Heart left ventricle (tissue), 16 donors: ENCODE data around the gene NIM1K. TPM values are rescaled to one million over a fixed set of nuclear protein-coding genes. Genes with fewer than 3 reads are reported as not detected.

Experiments used
- ATAC-seq, 4 donors: fragments of 200-7000 bp; cut with Tn5 transposase; one replicate each; pipeline ENCODE4 v1.9.1; 2020 to 2022; ENCODE audit warnings: moderate library complexity in 4 of 4, mild to moderate bottlenecking in 3 of 4, moderate number of reproducible peaks in 1 of 4
- DNase-seq, 5 donors: peaks; one replicate each; pipeline ENCODE4 v3.0.0-alpha.2; 2020
- H3K27ac ChIP-seq, 12 donors: fragments of 200-600 bp; sonication (generic) in 4 of 12; one replicate each; pipeline versions ENCODE4 v1.5.0 to v1.8.0; 2016 to 2022; ENCODE audit warnings: mild to moderate bottlenecking in 2 of 12
- H3K27me3 ChIP-seq, 9 donors: fragments of 200-600 bp; sonication (generic) in 2 of 9; one replicate each; pipeline versions ENCODE4 v1.5.1 to v1.8.0; 2016 to 2022; ENCODE audit warnings: mild to moderate bottlenecking in 3 of 9
- H3K36me3 ChIP-seq, 9 donors: fragments of 200-600 bp; sonication (generic) in 2 of 9; one replicate each; pipeline versions ENCODE4 v1.5.0 to v1.8.0; 2018 to 2022; ENCODE audit warnings: mild to moderate bottlenecking in 2 of 9
- H3K4me1 ChIP-seq, 12 donors: fragments of 200-600 bp; sonication (generic) in 4 of 12; one replicate each; pipeline versions ENCODE4 v1.5.0 to v1.8.0; 2016 to 2022; ENCODE audit warnings: mild to moderate bottlenecking in 3 of 12
- H3K4me3 ChIP-seq, 12 donors: fragments of 200-600 bp; sonication (generic) in 4 of 12; one replicate each; pipeline versions ENCODE4 v1.5.0 to v1.8.0; 2017 to 2022; ENCODE audit warnings: mild to moderate bottlenecking in 9 of 12, moderate library complexity in 4 of 12
- H3K9me3 ChIP-seq, 12 donors: fragments of 200-600 bp; sonication (generic) in 4 of 12; one replicate each; pipeline versions ENCODE4 v1.5.0 to v1.8.0; 2016 to 2022; ENCODE audit warnings: mild to moderate bottlenecking in 1 of 12
- CTCF ChIP-seq, 12 donors: fragments of 200-600 bp; sonication (generic) in 4 of 12; IDR thresholded peaks; one replicate each; pipeline versions ENCODE4 v1.5.0 to v1.8.0; 2018 to 2022; ENCODE audit warnings: antibody characterized with exemption in 12 of 12, mild to moderate bottlenecking in 5 of 12
- POLR2A ChIP-seq, 2 donors: fragments of 450-650 bp; IDR thresholded peaks; one replicate each; pipeline ENCODE4 v1.6.1; 2017; ENCODE audit warnings: antibody characterized with exemption in 2 of 2, mild to moderate bottlenecking in 2 of 2, moderate library complexity in 2 of 2
- WGBS, 4 donors: extraction: QIAGEN DNeasy Blood & Tissue Kit in 2 of 4; methylation state at CpG; one replicate each; pipeline versions ENCODE4 v1.1.5 to v1.1.7; 2013 to 2018; 5-methylcytosine and 5-hydroxymethylcytosine counted together
- intact Hi-C, 10 donors: fragments of 100-400 bp; cut with DNase I; formaldehyde crosslinking; loops; one replicate each; pipeline versions ENCODE4 v1.11.1 to v1.14.2; 2022
- polyA plus RNA-seq, 2 donors: library from polyadenylated mRNA; stranded (reverse); fragments of 200-250 nt; gene quantifications; one replicate each; pipeline ENCODE4 v1.2.3, GENCODE V29; 2013
- total RNA-seq, 9 donors: library from RNA; depleted of rRNA in 2 of 9; stranded (reverse); fragments of >200 nt in 2 of 9; fragmentation: NEBNext Ultra II Directional in 3 of 9; extraction: Animal tissue kit (Norgen Biotek cat#: 25700) in 3 of 9; gene quantifications; one replicate each; pipeline versions ENCODE4 v1.1.0 to v1.2.4, GENCODE V29; 2016 to 2023
- donor health status: ischemic (EF 13 %, LVEDD 7.1; RV severe dilation, severe dysfunction).
- donor health status: healthy with polysubstance abuse.
- donor health status: DM: no; HTN: yes; CAD: no.
- donor health status: DM: no; HTN: no; CAD: no.
- donor health status: ischemic (EF 25% LVEDD 6.9; RV normal size, moderate dysfunction).
- donor health status: ischemic (EF 25% LVEDD 5.7; RV mildly dilated, moderate dysfunction).
- donor health status: healthy.
- donor health status: DM: yes; HTN: yes; CAD: no.
- donor health status: ischemic (EF 35%, LVEDD 5.7; RV mildly dilated, moderate dysfunction).
- donor health status: nonischemic (EF 11% LVEDD 7.7; RV severe dilation, severe dysfunction).
- donor health status: DM: yes; HTN: yes; CAD: no.
- donor health status: PGD.
- donor health status: ischemic (EF 29% LVEDD 5.4; RV normal size, mild dysfunction).
- donor health status: nonischemic (EF 23%, LVEDD 6.1; RV moderate dilation, normal function).

Gene NIM1K
- total and polyA plus RNA-seq, 11 donors = 0.11 to 1.4 (median 0.44) TPM; not detected in 2

GRCh38 chr5:43203373-43203772 lies 11.3 kb downstream of the NIM1K start:
- ATAC-seq = no peak
- intact Hi-C loops = no loop called here
- no peaks in the 10 kb centered on the region for H3K4me1 ChIP-seq
- H3K9me3 ChIP-seq = no peaks in the 10 kb centered on the region
- no peak overlapping the region for H3K27ac ChIP-seq
- no peaks in the 10 kb centered on the region for H3K27me3 ChIP-seq
- TF ChIP-seq CTCF (IDR thresholded peaks at IDR 0.05) = no peak
- no peak for TF ChIP-seq POLR2A (IDR thresholded peaks at IDR 0.05)
- no peak for DNase-seq
- H3K4me3 ChIP-seq = no peak overlapping the region
- H3K36me3 ChIP-seq = no peaks in the 10 kb centered on the region
- WGBS, 4 donors = 82 to 94% (median 90%) methylated on average over 5 of the region's 5 CpGs

- no peak for ATAC-seq
- no peaks in the 10 kb centered on the region for H3K36me3 ChIP-seq
- no peaks in the 10 kb centered on the region for H3K9me3 ChIP-seq
- intact Hi-C loops = no loop called here
- no peaks in the 10 kb centered on the region for H3K4me1 ChIP-seq
- H3K4me3 ChIP-seq = no peak overlapping the region
- no peak for DNase-seq
- WGBS, 4 donors = 72 to 81% (median 80%) methylated on average over 2 of the region's 2 CpGs
- no peak overlapping the region for H3K27ac ChIP-seq
- no peaks in the 10 kb centered on the region for H3K27me3 ChIP-seq
- no peak for TF ChIP-seq POLR2A (IDR thresholded peaks at IDR 0.05)
- no peak for TF ChIP-seq CTCF (IDR thresholded peaks at IDR 0.05)
Measured at GRCh38 chr5:43204958-43205357, 12.9 kb downstream of the NIM1K start.

- H3K27ac ChIP-seq = no peak overlapping the region
- H3K9me3 ChIP-seq = no peaks in the 10 kb centered on the region
- H3K27me3 ChIP-seq = peaks cover 0 to 4% (median 0%) of the 10 kb centered on the region in 9 donors
- H3K4me1 ChIP-seq = no peaks in the 10 kb centered on the region
- H3K36me3 ChIP-seq = no peaks in the 10 kb centered on the region
- WGBS, 4 donors = 68 to 80% (median 72%) methylated on average over 4 of the region's 4 CpGs
- intact Hi-C loops = no loop called here
- DNase-seq (no peak), ATAC-seq (no peak)
- no peak for TF ChIP-seq CTCF (IDR thresholded peaks at IDR 0.05)
- no peak for TF ChIP-seq POLR2A (IDR thresholded peaks at IDR 0.05)
- H3K4me3 ChIP-seq = no peak overlapping the region
Measured at GRCh38 chr5:43207601-43208000, 15.6 kb downstream of the NIM1K start.

GRCh38 chr5:43208658-43209057 lies 16.6 kb downstream of the NIM1K start:
- 8 to 28% (median 10%) methylated on average over 1 of the region's 1 CpG for WGBS, 4 donors
- intact Hi-C loops = no loop called here
- H3K27me3 ChIP-seq = peaks cover 0 to 4% (median 0%) of the 10 kb centered on the region in 9 donors

More at GRCh38 chr5:43208658-43209057, 16.6 kb downstream of the NIM1K start:
- DNase-seq = no peak
- no peak for ATAC-seq
- H3K9me3 ChIP-seq = no peaks in the 10 kb centered on the region
- no peaks in the 10 kb centered on the region for H3K4me1 ChIP-seq
- H3K4me3 ChIP-seq = no peak overlapping the region
- TF ChIP-seq POLR2A (IDR thresholded peaks at IDR 0.05) (no peak), CTCF (IDR thresholded peaks at IDR 0.05) (no peak)
- H3K36me3 ChIP-seq = no peaks in the 10 kb centered on the region
- no peak overlapping the region for H3K27ac ChIP-seq
